ENCODE results near the gene SMIM41.

GRCh38 chr12:52082026-52082668, 2.6 kb downstream of the SMIM41 start:
- TF ChIP-seq CTCF (conservative IDR thresholded peaks at IDR 0.05): no peak
- no peak for TF ChIP-seq EZH2 (IDR thresholded peaks at IDR 0.05; ENCODE audit: low read depth)
